Measurements from ENCODE around the gene NPFFR1.
"Not testable (repeated sequence)": the region's sequence is repeated elsewhere in the genome, so short reads cannot be mapped to it uniquely, and the experiment has no call there.

The NPFFR1 gene

GRCh38 chr10:70255329-70256299 is 28.2 kb downstream of the NPFFR1 start:
- DNase-seq = no peak

- DNase-seq = no peak
Observed at GRCh38 chr10:70254778-70255328, 29.0 kb downstream of the NPFFR1 start.

- no peak for DNase-seq
Observed at GRCh38 chr10:70253878-70254765, 29.7 kb downstream of the NPFFR1 start.

- DNase-seq = no peak
Observed at GRCh38 chr10:70250961-70251680, 32.7 kb downstream of the NPFFR1 start.

- peak; percentile 22 for DNase-seq
Observed at GRCh38 chr10:70247360-70247759, 36.4 kb downstream of the NPFFR1 start.

- DNase-seq = no peak
Observed at GRCh38 chr10:70241081-70241480, 42.7 kb downstream of the NPFFR1 start.

GRCh38 chr10:70239986-70240385 is 43.8 kb downstream of the NPFFR1 start:
- not testable (repeated sequence) for DNase-seq

- DNase-seq = not testable (repeated sequence)
Observed at GRCh38 chr10:70239077-70239976, 44.5 kb downstream of the NPFFR1 start.

GRCh38 chr10:70237958-70238536 is 45.8 kb downstream of the NPFFR1 start:
- DNase-seq = not testable (repeated sequence)

- DNase-seq = no peak
Observed at GRCh38 chr10:70234668-70235447, 48.9 kb downstream of the NPFFR1 start.

- no peak for DNase-seq
Observed at GRCh38 chr10:70233939-70234300, 49.9 kb downstream of the NPFFR1 start.

- DNase-seq = peak; percentile 83
Observed at GRCh38 chr10:70233109-70233938, 50.5 kb downstream of the NPFFR1 start, which contains the start of gene PPA1. PPA1 (minus strand) TSS chr10:70233429; CDS start chr10:70233327, 102 bp downstream.

- DNase-seq = no peak
Observed at GRCh38 chr10:70232859-70233108, 51.0 kb downstream of the NPFFR1 start.

- peak; percentile 10 for DNase-seq
Observed at GRCh38 chr10:70232155-70232858, 51.5 kb downstream of the NPFFR1 start.

- no peak for DNase-seq
Observed at GRCh38 chr10:70228491-70228890, 55.3 kb downstream of the NPFFR1 start.

- DNase-seq = no peak
Observed at GRCh38 chr10:70227548-70228320, 56.1 kb downstream of the NPFFR1 start.

GRCh38 chr10:70223728-70224127 is 60.1 kb downstream of the NPFFR1 start:
- DNase-seq = no peak

Measured in COR-L47 (cell line).